Caco-2 (cell line): Measurements from ENCODE around the gene MSRB2. TPM values are rescaled to one million over a fixed set of nuclear protein-coding genes. Genes with fewer than 3 reads are reported as not detected.

Experiments used
- BruUV-seq: library from RNA; stranded (reverse); fragments of 400-500 nt; replicated peaks from 2 replicates; lab custom pipeline; 2021; lab: Mats Ljungman, UMichigan
- CTCF ChIA-PET: fragments of 300-600 bp; sonication (Branson Sonifier 250); formaldehyde crosslinking; loops from one replicate; lab custom pipeline; 2022; ENCODE audit warnings: antibody characterized with exemption; lab: Charles Lee
- POLR2A ChIA-PET: fragments of 300-600 bp; sonication (Branson Sonifier 250); formaldehyde crosslinking; loops from one replicate; lab custom pipeline; 2022; ENCODE audit warnings: antibody characterized with exemption; lab: Charles Lee
- DNase-seq, 2 experiments: peaks; one replicate each; pipeline versions ENCODE4 v3.0.0 to v3.0.0-alpha.2; 2020 to 2022
- H3K27me3 ChIP-seq: replicated peaks from 2 replicates; pipeline ENCODE4 v1.6.0; 2011; ENCODE audit warnings: low read length; ENCODE audit not compliant: control insufficient read depth, insufficient read depth
- H3K36me3 ChIP-seq: 2 replicates; pipeline ENCODE4 v1.5.1; 2011; ENCODE audit warnings: low read length; ENCODE audit not compliant: control insufficient read depth, insufficient read depth
- H3K4me1 ChIP-seq: fragments of 250-450 bp; sonication (Bioruptor Pico); 2 replicates; pipeline ENCODE4 v1.5.1; 2020; ENCODE audit warnings: mild to moderate bottlenecking
- H3K4me3 ChIP-seq: 2 replicates; pipeline ENCODE4 v1.5.1; 2011; ENCODE audit warnings: low read depth, mild to moderate bottlenecking, control low read depth, low read length
- H3K9me3 ChIP-seq: fragments of 250-450 bp; sonication (Bioruptor Pico); 2 replicates; pipeline ENCODE4 v1.5.1; 2020; ENCODE audit warnings: mild to moderate bottlenecking, moderate library complexity
- H3K27ac Mint-ChIP-seq: one replicate; pipeline ENCODE4 v1.8.0; 2022; ENCODE audit warnings: mixed read lengths; ENCODE audit not compliant: unreplicated experiment
- H3K27me3 Mint-ChIP-seq: one replicate; pipeline ENCODE4 v1.8.0; 2022; ENCODE audit warnings: mixed read lengths; ENCODE audit not compliant: insufficient read depth, unreplicated experiment
- H3K36me3 Mint-ChIP-seq: one replicate; pipeline ENCODE4 v1.8.0; 2022; ENCODE audit warnings: mild to moderate bottlenecking, mixed read lengths; ENCODE audit not compliant: insufficient read depth, unreplicated experiment
- H3K4me1 Mint-ChIP-seq: one replicate; pipeline ENCODE4 v1.8.0; 2022; ENCODE audit warnings: low read depth, mixed read lengths; ENCODE audit not compliant: unreplicated experiment
- H3K4me3 Mint-ChIP-seq: one replicate; pipeline ENCODE4 v1.8.0; 2022; ENCODE audit warnings: mild to moderate bottlenecking, moderate library complexity, mixed read lengths; ENCODE audit not compliant: unreplicated experiment
- H3K9me3 Mint-ChIP-seq: one replicate; pipeline ENCODE4 v1.8.0; 2022; ENCODE audit warnings: mixed read lengths; ENCODE audit not compliant: unreplicated experiment
- intact Hi-C: fragments of 100-400 bp; cut with micrococcal nuclease; formaldehyde crosslinking; loops from one replicate; pipeline ENCODE4 v1.10.0; 2022; ENCODE audit not compliant: unreplicated experiment
- total RNA-seq: library from RNA; stranded (reverse); gene quantifications from 2 replicates; pipeline ENCODE4 v1.2.3, GENCODE V29; 2022
- TF ChIP-seq, protein P1 (sequence below), 2 experiments: fragments of 200-600 bp in 1 of 2; IDR thresholded peaks; 1 replicate in 1 of 2; 2 replicates in 1 of 2; pipeline versions ENCODE4 v1.5.1 to v1.8.0; 2011 to 2022; ENCODE audit warnings: antibody characterized with exemption in 1 of 2, control low read depth in 1 of 2, inconsistent platforms in 1 of 2, low read depth in 1 of 2, low read length in 1 of 2, mild to moderate bottlenecking in 1 of 2, moderate library complexity in 1 of 2; ENCODE audit not compliant: insufficient read depth in 1 of 2, severe bottlenecking in 1 of 2, unreplicated experiment in 1 of 2

MSRB2 gene
- total RNA-seq, 1 experiment from 2014 or later: 13.7 TPM

DNA sequence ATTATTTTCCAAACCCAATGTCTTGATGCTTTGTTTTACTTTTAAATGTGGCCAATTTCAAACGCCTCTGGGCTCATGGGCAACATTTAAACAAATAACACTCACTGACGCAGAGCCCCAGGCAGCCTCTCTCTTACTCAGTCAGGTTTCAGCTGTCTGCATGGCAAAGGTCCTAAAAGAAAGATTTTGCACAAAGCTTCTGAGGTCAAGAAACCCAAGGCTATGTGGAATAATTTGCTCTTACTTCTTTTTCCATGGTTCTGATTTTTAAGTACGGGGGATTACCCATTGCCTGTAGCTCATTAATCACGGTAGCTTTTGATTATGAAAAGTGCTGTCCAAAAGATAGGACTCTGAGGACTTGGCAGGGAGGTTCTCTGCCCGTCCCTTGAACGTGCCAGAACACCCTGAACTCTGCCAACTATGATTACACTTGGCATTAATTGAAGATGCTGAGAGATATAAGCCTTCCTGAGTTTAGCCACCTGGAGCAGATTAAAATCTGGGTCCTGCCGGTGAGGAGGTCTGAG, 14.1 kb upstream of the MSRB2 start:
- Mint-ChIP-seq H3K4me1 (no peaks in the 10 kb centered on the region), H3K27ac (no peak overlapping the region), H3K27me3 (peaks cover 12% of the 10 kb centered on the region), H3K4me3 (no peak overlapping the region), H3K9me3 (peaks cover 10% of the 10 kb centered on the region), H3K36me3 (no peaks in the 10 kb centered on the region)
- no peaks in the 10 kb centered on the region for H3K27me3 ChIP-seq
- CTCF ChIA-PET: interaction anchor here (0.6 kb wide), 1 partner anchor 520 kb away, joined by 3 read pairs; no protein-coding TSS in a partner anchor
- intact Hi-C loops: no loop called here
- TF ChIP-seq, protein P1, sequence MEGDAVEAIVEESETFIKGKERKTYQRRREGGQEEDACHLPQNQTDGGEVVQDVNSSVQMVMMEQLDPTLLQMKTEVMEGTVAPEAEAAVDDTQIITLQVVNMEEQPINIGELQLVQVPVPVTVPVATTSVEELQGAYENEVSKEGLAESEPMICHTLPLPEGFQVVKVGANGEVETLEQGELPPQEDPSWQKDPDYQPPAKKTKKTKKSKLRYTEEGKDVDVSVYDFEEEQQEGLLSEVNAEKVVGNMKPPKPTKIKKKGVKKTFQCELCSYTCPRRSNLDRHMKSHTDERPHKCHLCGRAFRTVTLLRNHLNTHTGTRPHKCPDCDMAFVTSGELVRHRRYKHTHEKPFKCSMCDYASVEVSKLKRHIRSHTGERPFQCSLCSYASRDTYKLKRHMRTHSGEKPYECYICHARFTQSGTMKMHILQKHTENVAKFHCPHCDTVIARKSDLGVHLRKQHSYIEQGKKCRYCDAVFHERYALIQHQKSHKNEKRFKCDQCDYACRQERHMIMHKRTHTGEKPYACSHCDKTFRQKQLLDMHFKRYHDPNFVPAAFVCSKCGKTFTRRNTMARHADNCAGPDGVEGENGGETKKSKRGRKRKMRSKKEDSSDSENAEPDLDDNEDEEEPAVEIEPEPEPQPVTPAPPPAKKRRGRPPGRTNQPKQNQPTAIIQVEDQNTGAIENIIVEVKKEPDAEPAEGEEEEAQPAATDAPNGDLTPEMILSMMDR (IDR thresholded peaks at IDR 0.05; ENCODE audit: insufficient read depth in 1 of 2, low read depth in 1 of 2, low read length in 1 of 2, severe bottlenecking in 1 of 2, unreplicated experiment in 1 of 2): no peak
- H3K9me3 ChIP-seq: peaks cover 3% of the 10 kb centered on the region; the same call in 1 of the 2 replicates
- H3K36me3 ChIP-seq: no peaks in the 10 kb centered on the region
- POLR2A ChIA-PET: interaction anchor here (0.7 kb wide), 1 partner anchor 11 kb away, joined by 3 read pairs; no protein-coding TSS in a partner anchor
- no peaks in the 10 kb centered on the region for H3K4me1 ChIP-seq
- no TSS peak for BruUV-seq
- H3K4me3 ChIP-seq: no peak overlapping the region
- DNase-seq: no peak

DNA sequence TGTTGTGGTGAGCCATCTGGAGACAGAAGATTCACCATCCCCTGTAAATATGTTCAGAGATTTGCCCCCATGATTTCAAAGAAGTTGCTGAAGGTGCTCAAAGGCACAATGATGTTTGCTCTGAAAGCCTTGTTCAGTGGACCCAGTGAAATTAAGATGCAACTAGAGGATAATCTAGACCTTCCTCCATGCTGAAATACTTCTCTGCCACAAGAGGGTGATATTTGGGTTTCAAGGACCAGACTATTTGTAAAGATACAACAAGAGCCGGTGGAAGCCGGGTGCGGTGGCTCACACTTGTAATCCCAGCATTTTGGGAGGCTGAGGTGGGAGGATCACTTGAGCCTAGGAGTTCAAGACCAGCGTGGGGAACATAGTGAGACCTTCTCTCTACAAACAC, 13.5 kb upstream of the MSRB2 start:
- no TSS peak for BruUV-seq
- CTCF ChIA-PET: no interaction called here

DNA sequence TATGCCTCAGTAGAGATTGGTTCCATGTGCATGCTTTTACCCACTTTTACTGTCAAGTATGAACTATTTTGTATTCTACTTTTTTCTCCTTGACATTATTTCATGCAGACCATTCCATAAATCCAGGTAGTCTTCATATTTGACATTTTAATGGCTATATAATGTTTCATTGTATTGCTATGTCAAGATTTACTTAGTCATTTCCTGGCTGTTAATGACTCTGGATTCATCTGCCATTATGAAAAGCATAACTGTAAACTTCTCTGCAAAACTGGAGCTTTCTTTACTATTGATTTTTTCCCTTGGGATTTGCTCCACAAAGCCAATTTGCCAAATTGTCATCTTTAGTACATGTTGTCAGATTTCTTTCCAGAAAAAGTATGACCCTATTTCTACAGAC, 6.8 kb upstream of the MSRB2 start:
- peaks cover 10% of the 10 kb centered on the region for H3K9me3 ChIP-seq
- no peak overlapping the region for H3K27ac Mint-ChIP-seq
- H3K4me1 Mint-ChIP-seq: no peaks in the 10 kb centered on the region
- no peaks in the 10 kb centered on the region for H3K27me3 ChIP-seq
- TF ChIP-seq, protein P1 (IDR thresholded peaks at IDR 0.05; ENCODE audit: insufficient read depth in 1 of 2, low read depth in 1 of 2, low read length in 1 of 2, severe bottlenecking in 1 of 2, unreplicated experiment in 1 of 2): no peak
- ChIA-PET POLR2A (no interaction called here), CTCF (no interaction called here)
- H3K4me3 ChIP-seq: no peak overlapping the region
- no peak overlapping the region for H3K4me3 Mint-ChIP-seq
- H3K9me3 Mint-ChIP-seq: peaks cover 20% of the 10 kb centered on the region
- no peaks in the 10 kb centered on the region for H3K36me3 Mint-ChIP-seq
- DNase-seq: no peak
- H3K36me3 ChIP-seq: no peaks in the 10 kb centered on the region
- no peaks in the 10 kb centered on the region for H3K4me1 ChIP-seq
- peaks cover 2% of the 10 kb centered on the region for H3K27me3 Mint-ChIP-seq
- intact Hi-C loops: no loop called here
- no TSS peak for BruUV-seq

More for the DNA sequence above, 13.5 kb upstream of the MSRB2 start:
- H3K4me1 Mint-ChIP-seq: no peaks in the 10 kb centered on the region
- H3K27me3 Mint-ChIP-seq: peaks cover 12% of the 10 kb centered on the region
- H3K9me3 Mint-ChIP-seq: peaks cover 10% of the 10 kb centered on the region
- H3K9me3 ChIP-seq: peaks cover 3% of the 10 kb centered on the region; the same call in 1 of the 2 replicates
- no peak overlapping the region for H3K4me3 Mint-ChIP-seq
- POLR2A ChIA-PET: no interaction called here
- TF ChIP-seq, protein P1 (IDR thresholded peaks at IDR 0.05; ENCODE audit: insufficient read depth in 1 of 2, low read depth in 1 of 2, low read length in 1 of 2, severe bottlenecking in 1 of 2, unreplicated experiment in 1 of 2): peak; percentile 13 to 34
- intact Hi-C loops: no loop called here
- no peak overlapping the region for H3K4me3 ChIP-seq
- no peak overlapping the region for H3K27ac Mint-ChIP-seq
- no peaks in the 10 kb centered on the region for H3K36me3 ChIP-seq
- H3K4me1 ChIP-seq: no peaks in the 10 kb centered on the region
- no peaks in the 10 kb centered on the region for H3K36me3 Mint-ChIP-seq
- DNase-seq: no peak
- no peaks in the 10 kb centered on the region for H3K27me3 ChIP-seq
